ENCODE data around the gene TRIM33. TPM values are rescaled to one million over a fixed set of nuclear protein-coding genes. Genes with fewer than 3 reads are reported as not detected.

The TRIM33 gene
- polyA plus RNA-seq, 1 experiment, result 12.2 TPM

DNA sequence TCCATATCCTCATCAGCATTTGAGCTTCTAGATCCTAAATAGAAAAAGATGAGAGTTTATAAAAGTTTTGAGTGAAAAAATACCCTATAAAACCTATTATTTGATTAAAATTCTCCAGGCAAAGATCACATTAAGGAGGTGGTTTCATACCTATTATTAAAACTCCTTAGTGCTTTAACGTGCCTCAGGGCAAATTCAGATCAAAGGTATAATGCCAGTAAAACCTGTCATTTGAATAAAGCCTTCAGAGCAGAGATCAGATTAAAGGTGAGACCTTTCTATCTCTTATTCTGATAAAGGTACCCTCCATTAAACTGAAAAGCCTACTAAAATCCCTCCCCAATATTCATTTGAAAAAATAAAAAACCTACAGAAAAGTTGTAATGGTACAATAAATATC lies 34.3 kb upstream of the TRIM33 start:
- CTCF ChIA-PET, result no interaction called here
- POLR2A ChIA-PET, result no interaction called here
- TF ChIP-seq, protein P1, sequence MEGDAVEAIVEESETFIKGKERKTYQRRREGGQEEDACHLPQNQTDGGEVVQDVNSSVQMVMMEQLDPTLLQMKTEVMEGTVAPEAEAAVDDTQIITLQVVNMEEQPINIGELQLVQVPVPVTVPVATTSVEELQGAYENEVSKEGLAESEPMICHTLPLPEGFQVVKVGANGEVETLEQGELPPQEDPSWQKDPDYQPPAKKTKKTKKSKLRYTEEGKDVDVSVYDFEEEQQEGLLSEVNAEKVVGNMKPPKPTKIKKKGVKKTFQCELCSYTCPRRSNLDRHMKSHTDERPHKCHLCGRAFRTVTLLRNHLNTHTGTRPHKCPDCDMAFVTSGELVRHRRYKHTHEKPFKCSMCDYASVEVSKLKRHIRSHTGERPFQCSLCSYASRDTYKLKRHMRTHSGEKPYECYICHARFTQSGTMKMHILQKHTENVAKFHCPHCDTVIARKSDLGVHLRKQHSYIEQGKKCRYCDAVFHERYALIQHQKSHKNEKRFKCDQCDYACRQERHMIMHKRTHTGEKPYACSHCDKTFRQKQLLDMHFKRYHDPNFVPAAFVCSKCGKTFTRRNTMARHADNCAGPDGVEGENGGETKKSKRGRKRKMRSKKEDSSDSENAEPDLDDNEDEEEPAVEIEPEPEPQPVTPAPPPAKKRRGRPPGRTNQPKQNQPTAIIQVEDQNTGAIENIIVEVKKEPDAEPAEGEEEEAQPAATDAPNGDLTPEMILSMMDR (IDR thresholded peaks at IDR 0.05; ENCODE audit: insufficient read depth, low read depth, low read length), result no peak

DNA sequence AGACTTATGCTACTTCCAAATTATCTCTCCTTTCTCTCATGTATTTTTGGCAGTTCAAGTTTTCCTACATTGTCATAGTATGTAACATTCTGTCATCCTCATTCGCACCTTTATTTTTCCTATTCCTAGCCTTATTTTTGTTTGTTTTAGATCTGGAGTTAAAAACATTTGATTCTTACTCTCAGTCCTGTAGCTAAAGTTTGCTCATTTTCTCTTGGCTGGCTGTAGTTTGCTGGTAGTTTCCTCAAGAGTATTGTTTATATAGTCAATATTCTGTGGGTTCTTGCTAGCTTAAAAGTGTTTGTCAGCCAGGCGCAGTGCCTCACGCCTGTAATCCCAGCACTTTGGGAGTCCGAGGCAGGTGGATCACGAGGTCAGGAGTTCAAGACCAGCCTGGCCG lies 29.8 kb upstream of the TRIM33 start:
- TF ChIP-seq, protein P1 (IDR thresholded peaks at IDR 0.05; ENCODE audit: insufficient read depth, low read depth, low read length), result no peak
- POLR2A ChIA-PET, result no interaction called here
- Histone ChIP-seq H3K36me3 (ENCODE audit: control insufficient read depth, insufficient read depth, low read length) (no peaks in the 10 kb centered on the region), H3K27me3 (ENCODE audit: control insufficient read depth, insufficient read depth, low read length) (no peaks in the 10 kb centered on the region; the same call in 1 of the 2 replicates), H3K4me3 (ENCODE audit: low read depth, low read length) (no peak overlapping the region)
- no peak for DNase-seq (ENCODE audit: low read depth)
- CTCF ChIA-PET, result no interaction called here

More for the DNA sequence above, 34.3 kb upstream of the TRIM33 start:
- Histone ChIP-seq H3K4me3 (ENCODE audit: low read depth, low read length) (no peak overlapping the region), H3K36me3 (ENCODE audit: control insufficient read depth, insufficient read depth, low read length) (no peaks in the 10 kb centered on the region), H3K27me3 (ENCODE audit: control insufficient read depth, insufficient read depth, low read length) (no peaks in the 10 kb centered on the region)
- DNase-seq (ENCODE audit: low read depth), result no peak

DNA sequence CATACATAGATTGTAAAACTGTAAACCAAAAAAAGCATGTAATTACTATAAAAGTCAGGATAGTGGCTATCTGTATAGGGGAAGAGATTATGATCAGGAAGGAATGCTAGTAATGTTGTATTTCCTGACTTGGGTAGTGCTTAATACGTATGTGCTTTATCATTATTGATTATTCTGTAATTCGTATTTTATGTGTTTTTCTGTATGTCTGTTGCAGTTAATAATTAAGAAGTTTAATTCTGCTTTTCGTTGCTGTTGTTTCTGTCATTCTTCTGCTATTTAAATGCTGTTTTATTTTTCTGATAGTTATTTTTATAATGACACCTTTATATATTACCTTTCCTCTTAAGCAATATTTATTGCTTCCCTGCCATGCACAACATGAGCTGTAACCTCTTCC lies 29.3 kb upstream of the TRIM33 start:
- Histone ChIP-seq H3K36me3 (ENCODE audit: control insufficient read depth, insufficient read depth, low read length) (no peaks in the 10 kb centered on the region), H3K27me3 (ENCODE audit: control insufficient read depth, insufficient read depth, low read length) (no peaks in the 10 kb centered on the region; the same call in 1 of the 2 replicates), H3K4me3 (ENCODE audit: low read depth, low read length) (no peak overlapping the region)
- no peak for DNase-seq (ENCODE audit: low read depth)
- CTCF ChIA-PET, result no interaction called here
- TF ChIP-seq, protein P1 (IDR thresholded peaks at IDR 0.05; ENCODE audit: insufficient read depth, low read depth, low read length), result no peak
- POLR2A ChIA-PET, result no interaction called here

DNA sequence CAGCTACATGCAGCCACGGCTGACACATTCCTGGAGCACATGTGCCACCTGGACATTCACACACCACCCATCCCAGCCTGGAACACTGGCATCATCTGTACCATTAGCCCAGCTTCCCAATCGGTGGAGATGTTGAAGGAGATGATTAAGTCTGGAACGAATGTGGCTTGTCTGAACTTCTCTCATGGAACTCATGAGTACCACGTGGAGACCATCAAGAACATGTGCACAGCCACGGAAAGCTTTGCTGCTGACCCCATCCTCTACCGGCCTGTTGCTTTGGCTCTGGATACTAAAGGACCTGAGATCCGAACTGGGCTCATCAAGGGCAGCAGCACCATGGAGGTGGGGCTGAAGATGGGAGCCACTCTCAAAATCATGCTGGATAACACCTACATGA lies 25.0 kb upstream of the TRIM33 start:
- TF ChIP-seq, protein P1 (IDR thresholded peaks at IDR 0.05; ENCODE audit: insufficient read depth, low read depth, low read length), result no peak
- ChIA-PET POLR2A (no interaction called here), CTCF (no interaction called here)
- H3K36me3 ChIP-seq (ENCODE audit: control insufficient read depth, insufficient read depth, low read length), result no peaks in the 10 kb centered on the region
- no peak overlapping the region for H3K4me3 ChIP-seq (ENCODE audit: low read depth, low read length)
- no peak for DNase-seq (ENCODE audit: low read depth)
- H3K27me3 ChIP-seq (ENCODE audit: control insufficient read depth, insufficient read depth, low read length), result no peaks in the 10 kb centered on the region; the same call in 1 of the 2 replicates

DNA sequence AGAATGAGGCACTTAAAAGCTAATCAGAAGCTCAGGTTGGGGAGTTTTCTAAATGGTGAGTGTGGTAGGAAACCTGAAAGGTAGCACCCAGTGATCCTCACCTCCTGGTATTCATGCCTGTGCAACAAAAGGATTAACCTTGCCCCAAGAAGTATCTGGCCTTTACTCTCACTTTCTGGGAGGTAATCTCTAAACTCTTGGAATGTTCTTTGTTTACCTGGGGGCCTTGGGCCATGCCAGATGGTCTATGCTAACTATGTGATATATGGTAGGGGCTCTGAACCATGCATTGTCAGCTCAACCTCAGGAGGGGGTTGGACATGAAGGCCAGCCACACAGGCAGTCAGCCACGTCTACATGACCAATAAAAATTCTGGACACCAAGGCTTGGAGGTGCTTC lies 24.4 kb upstream of the TRIM33 start:
- no peak for DNase-seq (ENCODE audit: low read depth)
- no peaks in the 10 kb centered on the region for H3K36me3 ChIP-seq (ENCODE audit: control insufficient read depth, insufficient read depth, low read length)
- POLR2A ChIA-PET, result no interaction called here
- TF ChIP-seq, protein P1 (IDR thresholded peaks at IDR 0.05; ENCODE audit: insufficient read depth, low read depth, low read length), result no peak
- no peaks in the 10 kb centered on the region; the same call in 1 of the 2 replicates for H3K27me3 ChIP-seq (ENCODE audit: control insufficient read depth, insufficient read depth, low read length)
- H3K4me3 ChIP-seq (ENCODE audit: low read depth, low read length), result no peak overlapping the region
- CTCF ChIA-PET, result no interaction called here
